Measurements from ENCODE around the gene SNTG2. TPM values are rescaled to one million over a fixed set of nuclear protein-coding genes. Genes with fewer than 3 reads are reported as not detected.
A peak's percentile ranks its signal among the peaks of the same experiment; 100 is the strongest.

SNTG2 gene
- total RNA-seq, 1 experiment from 2014 or later, result not detected

GRCh38 chr2:942775-943460 is 7.7 kb upstream of the SNTG2 start:
- no peaks in the 10 kb centered on the region for H3K9me3 ChIP-seq
- no peak overlapping the region for H3K4me3 ChIP-seq
- DNase-seq, result no peak
- H3K36me3 ChIP-seq, result no peaks in the 10 kb centered on the region
- no peaks in the 10 kb centered on the region for H3K27me3 ChIP-seq

GRCh38 chr2:943461-943797 is 7.2 kb upstream of the SNTG2 start:
- no peak for DNase-seq
- H3K27me3 ChIP-seq, result no peaks in the 10 kb centered on the region
- no peak overlapping the region for H3K4me3 ChIP-seq
- no peaks in the 10 kb centered on the region for H3K9me3 ChIP-seq
- H3K36me3 ChIP-seq, result no peaks in the 10 kb centered on the region

DNA sequence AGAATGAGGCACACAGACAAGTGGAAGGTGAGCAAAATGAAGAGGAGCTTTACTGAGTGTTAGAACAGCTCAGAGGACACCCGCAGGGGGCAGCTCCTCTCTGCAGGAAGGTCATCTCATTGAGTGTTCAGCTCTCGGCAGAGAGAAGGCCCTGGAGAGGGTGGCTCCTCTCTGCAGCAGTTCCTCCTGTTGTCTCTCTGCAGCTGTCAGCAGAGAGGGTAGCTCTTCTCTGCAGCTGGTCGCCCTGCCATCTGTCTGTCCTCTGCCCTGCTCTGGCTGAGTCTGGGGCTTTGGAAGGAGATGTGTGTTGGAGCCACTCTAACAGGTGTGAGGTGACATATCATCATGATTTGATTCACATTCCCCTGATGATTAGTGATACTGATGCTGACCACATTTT is 6.8 kb upstream of the SNTG2 start:
- no peaks in the 10 kb centered on the region for H3K9me3 ChIP-seq
- H3K27me3 ChIP-seq, result peaks cover 2% of the 10 kb centered on the region
- H3K4me3 ChIP-seq, result no peak overlapping the region
- H3K36me3 ChIP-seq, result no peaks in the 10 kb centered on the region
- DNase-seq, result no peak

DNA sequence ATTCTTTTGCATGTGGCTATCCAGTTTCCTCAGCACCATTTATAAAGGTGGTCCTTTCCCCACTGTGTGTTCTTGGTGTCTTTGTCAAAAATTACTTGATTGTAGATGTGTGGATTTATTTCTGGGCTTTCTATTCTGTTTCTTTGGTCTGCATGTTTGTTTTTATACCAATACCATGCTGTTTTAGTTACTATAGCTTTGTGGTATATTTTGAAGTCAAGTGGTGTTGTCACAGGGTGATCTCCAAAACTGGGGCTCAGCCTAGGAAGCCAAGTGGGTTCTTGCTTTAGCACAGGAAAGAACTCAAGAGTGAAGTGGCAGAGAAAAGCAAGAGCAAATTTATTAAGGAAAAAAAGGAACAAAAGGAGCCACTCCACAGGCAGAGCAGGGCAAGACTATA is 6.0 kb upstream of the SNTG2 start:
- Histone ChIP-seq H3K36me3 (no peaks in the 10 kb centered on the region), H3K27me3 (peaks cover 11% of the 10 kb centered on the region), H3K4me3 (no peak overlapping the region), H3K9me3 (no peaks in the 10 kb centered on the region)
- DNase-seq, result no peak

DNA sequence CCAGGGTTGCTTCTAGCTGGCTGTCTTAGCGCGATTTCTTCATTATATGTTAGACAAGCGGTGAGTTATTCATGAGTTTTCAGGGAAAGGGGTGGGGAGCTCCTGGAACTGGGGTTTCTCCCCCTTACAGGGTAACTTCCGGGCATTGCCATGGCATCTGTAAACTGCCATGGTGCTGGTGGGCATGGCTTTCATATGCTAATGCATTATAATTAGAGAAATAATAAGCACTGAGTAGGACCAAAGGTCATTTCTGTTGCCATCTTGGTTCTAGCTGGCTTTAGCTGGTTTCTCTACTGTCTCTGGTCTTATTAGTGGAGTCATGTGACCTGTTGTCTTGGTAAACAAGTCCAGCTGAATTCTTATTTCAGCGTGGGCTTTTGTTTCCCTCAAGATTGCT is 5.5 kb upstream of the SNTG2 start:
- Histone ChIP-seq H3K4me3 (no peak overlapping the region), H3K27me3 (peaks cover 15% of the 10 kb centered on the region), H3K9me3 (no peaks in the 10 kb centered on the region), H3K36me3 (no peaks in the 10 kb centered on the region)
- DNase-seq, result no peak

DNA sequence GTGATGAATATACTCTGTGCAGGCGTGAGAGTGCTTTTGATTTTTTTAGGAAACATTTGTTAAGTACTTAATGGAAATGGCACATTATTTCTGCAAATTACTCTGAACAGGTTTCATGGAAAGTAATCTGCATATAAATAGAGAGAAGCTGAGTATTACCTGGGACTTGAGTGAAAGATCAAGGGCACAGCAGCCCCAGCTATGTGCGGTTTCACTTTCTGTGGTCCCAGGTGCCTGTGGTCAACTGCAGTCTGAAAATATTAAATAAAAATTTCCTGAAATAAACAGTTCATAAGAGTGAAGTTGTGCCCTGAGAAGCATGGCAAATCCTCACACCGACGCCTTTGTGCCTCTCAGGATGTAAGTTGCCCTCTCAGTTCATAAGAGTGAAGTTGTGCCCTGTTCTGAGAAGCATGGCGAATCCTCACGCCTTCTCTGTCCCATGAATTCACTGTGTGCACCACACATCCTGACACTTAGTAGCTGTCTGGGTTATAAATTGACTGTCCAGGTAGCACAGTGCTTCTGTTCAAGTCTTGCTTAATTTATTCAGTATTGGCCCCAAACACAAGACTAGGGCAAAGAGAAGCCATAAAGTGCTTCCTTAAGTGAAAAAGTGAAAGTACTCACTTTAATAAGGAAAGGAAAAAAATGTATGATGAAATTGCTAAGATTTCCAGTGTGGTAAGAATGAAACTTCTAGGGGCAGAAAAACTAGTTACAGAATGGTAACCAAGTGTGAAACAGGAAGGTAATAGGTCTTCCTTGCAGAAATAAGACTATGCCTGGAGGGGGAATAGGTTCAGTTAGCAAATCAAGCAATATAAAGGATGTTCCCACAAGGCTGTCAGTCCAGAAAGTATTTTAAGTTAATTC is 4.3 kb upstream of the SNTG2 start:
- DNase-seq, result no peak
- Histone ChIP-seq H3K36me3 (no peaks in the 10 kb centered on the region), H3K4me3 (no peak overlapping the region), H3K27me3 (peaks cover 19% of the 10 kb centered on the region), H3K9me3 (no peaks in the 10 kb centered on the region)

GRCh38 chr2:949384-950079 is 1.1 kb upstream of the SNTG2 start:
- Histone ChIP-seq H3K9me3 (no peaks in the 10 kb centered on the region), H3K4me3 (peak overlapping the region; percentile 35), H3K36me3 (no peaks in the 10 kb centered on the region), H3K27me3 (peaks cover 36% of the 10 kb centered on the region)
- no peak for DNase-seq

- Histone ChIP-seq H3K36me3 (no peaks in the 10 kb centered on the region), H3K27me3 (peaks cover 36% of the 10 kb centered on the region), H3K9me3 (no peaks in the 10 kb centered on the region), H3K4me3 (no peak overlapping the region)
- no peak for DNase-seq
Measured at GRCh38 chr2:951224-952006, 766 bp downstream of the SNTG2 start.

- H3K27me3 ChIP-seq, result peaks cover 36% of the 10 kb centered on the region
- H3K9me3 ChIP-seq, result no peaks in the 10 kb centered on the region
- no peak overlapping the region for H3K4me3 ChIP-seq
- no peak for DNase-seq
- H3K36me3 ChIP-seq, result no peaks in the 10 kb centered on the region
Measured at GRCh38 chr2:953408-953807, 2.8 kb downstream of the SNTG2 start.

DNA sequence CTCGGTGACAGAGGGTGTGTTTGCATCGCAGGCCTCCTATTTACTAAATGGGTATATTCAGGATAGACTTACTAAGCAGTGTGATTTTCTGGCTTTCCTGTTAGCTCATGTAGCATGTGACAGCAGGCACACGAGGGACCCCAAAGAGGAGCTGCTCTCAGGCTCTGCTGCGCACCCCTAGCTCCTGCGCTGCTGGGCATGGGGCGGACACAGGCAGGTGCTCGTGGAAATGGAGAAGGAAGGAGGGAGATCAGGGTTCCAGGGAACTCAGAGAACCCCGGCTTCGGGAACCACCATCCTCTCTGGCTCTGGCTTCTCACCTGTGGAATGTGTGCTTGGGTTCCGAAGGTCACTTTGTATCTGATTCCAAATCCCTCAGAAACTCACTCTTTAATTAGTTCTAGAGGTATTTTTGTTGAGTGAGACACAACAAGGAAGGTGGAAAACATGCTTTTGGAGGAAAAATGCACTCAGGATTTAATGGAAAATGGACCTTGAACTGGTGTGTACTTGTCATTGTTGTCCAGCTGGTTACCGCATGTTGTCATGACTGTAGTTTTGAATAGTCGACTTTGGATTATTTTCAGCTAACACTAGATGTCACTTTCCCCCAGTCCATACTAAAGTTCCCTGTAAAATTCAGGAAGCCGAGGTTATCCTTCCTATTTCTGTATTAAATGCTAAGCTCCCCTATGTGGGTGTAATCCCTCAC is 3.5 kb downstream of the SNTG2 start:
- H3K4me3 ChIP-seq, result no peak overlapping the region
- no peaks in the 10 kb centered on the region for H3K36me3 ChIP-seq
- peaks cover 31% of the 10 kb centered on the region for H3K27me3 ChIP-seq
- no peak for DNase-seq
- H3K9me3 ChIP-seq, result no peaks in the 10 kb centered on the region

- DNase-seq, result no peak
Measured at GRCh38 chr2:954687-955000, 4.0 kb downstream of the SNTG2 start.

GRCh38 chr2:955829-956731 is 5.4 kb downstream of the SNTG2 start:
- no peak for DNase-seq
- H3K36me3 ChIP-seq, result no peaks in the 10 kb centered on the region
- no peaks in the 10 kb centered on the region for H3K9me3 ChIP-seq

More at GRCh38 chr2:954687-955000, 4.0 kb downstream of the SNTG2 start:
- Histone ChIP-seq H3K27me3 (peaks cover 26% of the 10 kb centered on the region), H3K4me3 (no peak overlapping the region), H3K9me3 (no peaks in the 10 kb centered on the region), H3K36me3 (no peaks in the 10 kb centered on the region)

GRCh38 chr2:959457-959856 is 8.8 kb downstream of the SNTG2 start:
- no peaks in the 10 kb centered on the region for H3K36me3 ChIP-seq
- no peak overlapping the region for H3K4me3 ChIP-seq
- H3K27me3 ChIP-seq, result peaks cover 2% of the 10 kb centered on the region; the same call in 1 of the 2 replicates
- no peak for DNase-seq
- no peaks in the 10 kb centered on the region for H3K9me3 ChIP-seq

More at GRCh38 chr2:955829-956731, 5.4 kb downstream of the SNTG2 start:
- Histone ChIP-seq H3K4me3 (no peak overlapping the region), H3K27me3 (peaks cover 19% of the 10 kb centered on the region)

DNA sequence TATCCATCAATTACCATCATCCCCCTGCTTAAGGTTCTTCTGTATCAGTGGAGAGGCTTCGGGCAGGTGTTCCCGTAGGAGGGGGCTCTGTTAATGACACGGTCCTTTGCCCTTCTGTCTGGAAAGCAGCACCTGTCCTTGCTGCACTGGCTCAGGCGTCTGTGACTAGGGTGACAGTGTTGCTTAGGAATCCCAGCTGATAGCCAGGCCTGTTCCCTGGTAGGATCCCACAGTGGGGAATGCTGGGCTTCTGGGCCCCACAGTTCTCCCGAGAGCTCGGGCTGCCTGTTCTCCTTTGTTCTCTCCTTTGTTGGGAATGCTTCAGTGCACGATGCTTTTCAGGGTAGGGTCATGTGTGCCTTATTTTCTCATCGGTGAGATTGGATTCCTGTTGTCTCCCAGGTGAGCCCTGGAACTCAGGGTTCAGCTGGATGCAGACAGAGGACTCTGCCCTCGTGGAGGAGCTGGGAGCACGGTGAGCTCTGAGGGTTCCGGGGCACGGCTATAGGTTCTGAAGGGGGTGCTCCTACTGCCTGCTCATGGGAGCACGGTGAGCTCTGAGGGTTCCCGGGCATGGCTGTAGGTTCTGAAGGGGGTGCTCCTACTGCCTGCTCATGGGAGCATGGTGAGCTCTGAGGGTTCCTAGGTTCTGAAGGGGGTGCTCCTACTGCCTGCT is 9.6 kb downstream of the SNTG2 start:
- Histone ChIP-seq H3K36me3 (no peaks in the 10 kb centered on the region), H3K27me3 (peaks cover 2% of the 10 kb centered on the region; the same call in 1 of the 2 replicates), H3K9me3 (no peaks in the 10 kb centered on the region), H3K4me3 (no peak overlapping the region)
- DNase-seq, result no peak

- no peak for DNase-seq
- no peaks in the 10 kb centered on the region for H3K9me3 ChIP-seq
- no peaks in the 10 kb centered on the region for H3K36me3 ChIP-seq
- no peak overlapping the region for H3K4me3 ChIP-seq
- peaks cover 2% of the 10 kb centered on the region; the same call in 1 of the 2 replicates for H3K27me3 ChIP-seq
Measured at GRCh38 chr2:961786-962185, 11.1 kb downstream of the SNTG2 start.
